Ovary (tissue), 9 donors: ENCODE measurements around the gene CDH16. TPM values are rescaled to one million over a fixed set of nuclear protein-coding genes. Genes with fewer than 3 reads are reported as not detected.

Source experiments
- DNase-seq, 5 donors: peaks; one replicate each; pipeline ENCODE4 v3.0.0-alpha.2; 2019 to 2020
- H3K27ac ChIP-seq, 2 donors: fragments of 200-600 bp; one replicate each; pipeline versions ENCODE4 v1.5.1 to v1.8.0; 2019 to 2022
- H3K27me3 ChIP-seq: fragments of 200-600 bp; one replicate; pipeline ENCODE4 v1.8.0; 2022
- H3K36me3 ChIP-seq: fragments of 200-600 bp; sonication (generic); one replicate; pipeline ENCODE4 v1.5.1; 2019
- H3K4me1 ChIP-seq: one replicate; pipeline ENCODE4 v1.8.1; 2013; ENCODE audit warnings: mild to moderate bottlenecking, moderate library complexity; ENCODE audit not compliant: insufficient read depth
- H3K4me3 ChIP-seq: fragments of 200-600 bp; sonication (generic); one replicate; pipeline ENCODE4 v1.5.1; 2017
- H3K9me3 ChIP-seq, 2 donors: fragments of 200-600 bp in 1 of 2; sonication (generic) in 1 of 2; one replicate each; pipeline versions ENCODE4 v1.5.1 to v1.8.1; 2013 to 2019; ENCODE audit warnings: mild to moderate bottlenecking in 1 of 2, moderate library complexity in 1 of 2
- CTCF ChIP-seq, 3 donors: fragments of 450-650 bp in 2 of 3; fragments of 200-600 bp in 1 of 3; IDR thresholded peaks; one replicate each; pipeline versions ENCODE4 v1.5.1 to v1.8.0; 2016 to 2022; ENCODE audit warnings: antibody characterized with exemption in 3 of 3, mild to moderate bottlenecking in 1 of 3
- EP300 ChIP-seq: sonication (generic); formaldehyde crosslinking; IDR thresholded peaks from one replicate; pipeline ENCODE4 v1.6.1; 2017; ENCODE audit warnings: antibody characterized with exemption
- POLR2A ChIP-seq: fragments of 450-650 bp; IDR thresholded peaks from one replicate; pipeline ENCODE4 v1.6.1; 2017; ENCODE audit warnings: antibody characterized with exemption, mild to moderate bottlenecking, moderate library complexity
- WGBS, 3 donors: extraction: QIAGEN DNeasy Blood & Tissue Kit in 1 of 3; methylation state at CpG; one replicate each; pipeline versions ENCODE4 v1.1.5 to v1.1.7; 2013 to 2017; 5-methylcytosine and 5-hydroxymethylcytosine counted together
- intact Hi-C, 4 donors: fragments of 100-400 bp; cut with DNase I; formaldehyde crosslinking; loops; one replicate each; pipeline versions ENCODE4 v1.11.0 to v1.15.1; 2022 to 2023
- polyA plus RNA-seq, 2 donors: library from polyadenylated mRNA; stranded (reverse); fragments of 200-250 nt in 1 of 2; fragments of 350-450 nt in 1 of 2; fragmentation: Illumina TruSeq in 1 of 2; extraction: RNeasy Lipid Tissue Mini Kit (QIAGEN cat#74804) in 1 of 2; gene quantifications; one replicate each; pipeline ENCODE4 v1.2.3, GENCODE V29; 2013 to 2014
- total RNA-seq, 7 donors: library from RNA; depleted of rRNA in 2 of 7; stranded (reverse); fragments of >200 nt in 2 of 7; fragmentation: NEBNext Ultra II Directional in 3 of 7; extraction: Animal tissue kit (Norgen Biotek cat#: 25700) in 3 of 7; gene quantifications; one replicate each; pipeline versions ENCODE4 v1.1.0 to v1.2.4, GENCODE V29; 2016 to 2023
- donor health status: DM: no; HTN: no; CAD: no; lungs with moderate emphysema.
- donor health status: DM: no; HTN: no; CAD: no.
- donor health status: Bipolar disorder and iron deficiency.
- donor health status: DM: yes; HTN: yes; CAD: no.
- donor health status: DM: no; HTN: no; CAD: no.
- donor health status: DM: yes; HTN: yes; CAD: no.

The CDH16 gene
- total and polyA plus RNA-seq, 9 donors: 0.12 to 19.2 (median 0.57) TPM; not detected in 4

DNA sequence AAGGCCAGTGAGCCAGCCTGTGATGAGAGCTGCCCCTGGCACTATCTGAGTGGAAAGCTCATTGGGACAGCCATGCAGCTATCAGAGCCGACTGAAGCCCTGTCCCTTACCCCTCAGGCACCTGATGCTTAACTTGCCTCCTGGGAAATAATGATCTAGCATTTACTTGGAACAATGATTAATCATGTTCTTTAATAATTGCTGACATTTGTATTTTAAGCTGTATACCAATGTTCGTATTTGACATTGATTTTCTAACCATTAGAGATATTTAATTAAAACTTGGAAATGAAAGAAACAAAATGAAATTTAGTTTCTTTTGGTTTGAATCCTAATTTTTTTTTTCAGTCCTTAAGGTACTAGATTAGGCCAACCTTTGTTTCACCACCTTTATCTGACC lies 27.9 kb downstream of the CDH16 start:
- no peak for DNase-seq
- intact Hi-C loops: loop anchor here in 1 of 4 donors (10.0 kb wide), 1 partner anchor 264 kb away; the partner anchor contains the start of genes B3GNT9, FBXL8 and TRADD

GRCh38 chr16:66889622-66890021 lies 29.1 kb downstream of the CDH16 start:
- no peak for TF ChIP-seq POLR2A
- no peak for TF ChIP-seq EP300
- no peak for TF ChIP-seq CTCF (IDR thresholded peaks at IDR 0.05)
- no peak for DNase-seq
- no peaks in the 10 kb centered on the region for H3K4me1 ChIP-seq
- no peak overlapping the region for H3K4me3 ChIP-seq
- H3K27me3 ChIP-seq: no peaks in the 10 kb centered on the region
- H3K9me3 ChIP-seq: no peaks in the 10 kb centered on the region
- WGBS, 3 donors: 73 to 77% (median 76%) methylated on average over 4 of the region's 4 CpGs
- intact Hi-C loops: loop anchor here in 1 of 4 donors (10.0 kb wide), 1 partner anchor 265 kb away; the partner anchor contains the start of genes B3GNT9, FBXL8 and TRADD
- H3K27ac ChIP-seq: no peak overlapping the region
- no peaks in the 10 kb centered on the region for H3K36me3 ChIP-seq

More for the DNA sequence above, 27.9 kb downstream of the CDH16 start:
- 83 to 88% (median 85%) methylated on average over 2 of the region's 2 CpGs for WGBS, 3 donors
- Histone ChIP-seq H3K4me3 (no peak overlapping the region), H3K27me3 (no peaks in the 10 kb centered on the region), H3K36me3 (no peaks in the 10 kb centered on the region), H3K9me3 (no peaks in the 10 kb centered on the region), H3K4me1 (peaks cover 2% of the 10 kb centered on the region), H3K27ac (no peak overlapping the region)
- TF ChIP-seq CTCF (IDR thresholded peaks at IDR 0.05): no peak
- no peak for TF ChIP-seq POLR2A
- TF ChIP-seq EP300: no peak

GRCh38 chr16:66888647-66889615 lies 29.8 kb downstream of the CDH16 start:
- TF ChIP-seq EP300: no peak
- TF ChIP-seq CTCF (IDR thresholded peaks at IDR 0.05): no peak
- no peak for TF ChIP-seq POLR2A
- no peak overlapping the region for H3K4me3 ChIP-seq

GRCh38 chr16:66886914-66887313 lies 31.8 kb downstream of the CDH16 start:
- no peak for DNase-seq
- Histone ChIP-seq H3K36me3 (no peaks in the 10 kb centered on the region), H3K27ac (no peak overlapping the region), H3K4me3 (no peak overlapping the region), H3K9me3 (no peaks in the 10 kb centered on the region), H3K27me3 (no peaks in the 10 kb centered on the region), H3K4me1 (peaks cover 3% of the 10 kb centered on the region)
- intact Hi-C loops: no loop called here
- TF ChIP-seq CTCF (IDR thresholded peaks at IDR 0.05): no peak
- no peak for TF ChIP-seq POLR2A
- TF ChIP-seq EP300: no peak
- WGBS, 3 donors: 54 to 69% (median 57%) methylated on average over 3 of the region's 3 CpGs

More at GRCh38 chr16:66888647-66889615, 29.8 kb downstream of the CDH16 start:
- Histone ChIP-seq H3K9me3 (no peaks in the 10 kb centered on the region), H3K27ac (no peak overlapping the region), H3K27me3 (no peaks in the 10 kb centered on the region), H3K36me3 (no peaks in the 10 kb centered on the region), H3K4me1 (no peaks in the 10 kb centered on the region)
- peak in 1 of 5 donors; percentile 4 for DNase-seq
- intact Hi-C loops: no loop called here
- WGBS, 3 donors: 88 to 92% (median 92%) methylated on average over 6 of the region's 6 CpGs
